NCI-H2081 (cell line): ENCODE data around the gene PITX1.

Experiments
- DNase-seq, 2 experiments: peaks; one replicate each; lab custom pipeline; 2025; lab: John Stamatoyannopoulos, UW

Gene PITX1

DNA sequence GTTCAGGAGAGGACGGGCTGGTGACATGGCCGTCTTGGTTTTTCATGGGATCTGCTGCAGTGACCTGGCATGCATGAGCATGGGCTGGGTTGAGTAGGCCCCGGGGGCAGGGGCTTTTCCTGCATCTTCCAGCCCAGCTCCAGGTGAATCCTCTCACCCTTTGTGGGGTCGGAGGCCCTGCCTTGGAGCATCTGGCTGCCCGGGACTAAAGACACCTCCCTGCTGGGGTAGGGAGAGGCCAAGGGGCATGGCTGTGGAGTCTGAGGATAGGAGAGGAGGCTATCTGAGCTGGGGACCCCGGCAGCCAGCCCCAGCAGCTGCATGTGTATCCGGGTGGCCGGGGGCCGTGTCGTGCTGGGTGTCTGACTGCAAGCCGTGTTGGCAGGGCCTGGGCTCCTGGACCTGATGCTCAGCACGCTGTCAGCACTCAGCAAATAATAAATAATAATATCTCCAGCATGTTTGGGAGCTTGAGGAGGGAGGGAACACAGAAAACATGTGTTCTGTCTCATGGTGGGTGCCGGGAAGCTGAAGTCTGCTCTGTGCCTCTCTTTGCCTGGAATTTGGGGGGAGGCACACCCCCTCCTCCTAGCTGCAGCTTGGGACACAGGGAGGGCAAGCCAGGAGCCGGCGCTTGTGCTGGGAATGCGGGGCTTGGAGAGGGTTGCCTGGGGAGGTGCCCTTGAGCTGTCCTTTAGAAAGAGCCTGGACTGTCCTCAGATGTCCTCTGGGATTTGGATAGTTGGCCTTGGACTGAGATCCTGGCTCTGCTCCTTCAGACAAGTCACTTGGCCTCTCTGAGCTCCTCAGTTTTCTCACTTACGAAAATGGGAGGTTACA is 28.4 kb upstream of the PITX1 start:
- no peak for DNase-seq

DNA sequence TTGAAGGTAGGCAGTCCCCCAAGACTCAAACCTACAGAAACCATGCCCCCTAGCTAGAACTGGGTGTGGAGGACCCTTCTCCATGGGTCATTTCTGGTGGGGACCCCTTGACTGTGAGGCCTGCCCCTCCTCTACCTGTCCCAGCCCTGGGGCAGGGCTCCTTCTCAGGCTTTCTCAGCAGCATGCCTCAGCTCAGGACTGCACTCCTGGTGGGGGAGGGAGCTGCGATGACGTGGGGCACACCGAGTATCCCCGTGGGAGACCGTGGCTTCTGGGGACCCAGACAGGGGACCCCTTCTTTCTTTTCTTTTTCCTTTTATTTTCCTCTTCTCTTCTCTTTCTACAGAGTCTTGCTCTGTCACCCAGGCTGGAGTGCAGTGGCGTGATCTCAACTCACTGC is 27.0 kb upstream of the PITX1 start:
- no peak for DNase-seq

DNA sequence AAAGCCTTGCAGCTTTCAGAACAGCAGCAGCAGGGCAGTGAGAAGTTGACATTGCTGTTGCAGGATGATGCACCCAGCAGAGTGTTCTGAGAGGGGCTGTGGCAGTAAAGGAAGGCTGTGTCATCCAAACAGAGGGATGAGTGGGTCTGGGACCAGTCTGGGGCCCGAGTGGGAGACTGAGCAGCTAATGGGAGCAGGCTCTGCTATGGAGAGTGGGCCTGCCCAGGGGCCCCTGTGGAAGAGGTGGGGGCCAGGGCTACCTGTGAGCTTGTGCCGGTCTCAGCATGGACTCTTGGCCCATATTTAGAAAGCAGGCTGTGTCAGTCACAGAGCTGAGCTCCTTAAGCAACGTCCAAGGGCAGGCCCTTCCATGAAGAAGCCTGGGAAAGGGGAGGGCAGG is 26.0 kb upstream of the PITX1 start:
- DNase-seq = no peak

DNA sequence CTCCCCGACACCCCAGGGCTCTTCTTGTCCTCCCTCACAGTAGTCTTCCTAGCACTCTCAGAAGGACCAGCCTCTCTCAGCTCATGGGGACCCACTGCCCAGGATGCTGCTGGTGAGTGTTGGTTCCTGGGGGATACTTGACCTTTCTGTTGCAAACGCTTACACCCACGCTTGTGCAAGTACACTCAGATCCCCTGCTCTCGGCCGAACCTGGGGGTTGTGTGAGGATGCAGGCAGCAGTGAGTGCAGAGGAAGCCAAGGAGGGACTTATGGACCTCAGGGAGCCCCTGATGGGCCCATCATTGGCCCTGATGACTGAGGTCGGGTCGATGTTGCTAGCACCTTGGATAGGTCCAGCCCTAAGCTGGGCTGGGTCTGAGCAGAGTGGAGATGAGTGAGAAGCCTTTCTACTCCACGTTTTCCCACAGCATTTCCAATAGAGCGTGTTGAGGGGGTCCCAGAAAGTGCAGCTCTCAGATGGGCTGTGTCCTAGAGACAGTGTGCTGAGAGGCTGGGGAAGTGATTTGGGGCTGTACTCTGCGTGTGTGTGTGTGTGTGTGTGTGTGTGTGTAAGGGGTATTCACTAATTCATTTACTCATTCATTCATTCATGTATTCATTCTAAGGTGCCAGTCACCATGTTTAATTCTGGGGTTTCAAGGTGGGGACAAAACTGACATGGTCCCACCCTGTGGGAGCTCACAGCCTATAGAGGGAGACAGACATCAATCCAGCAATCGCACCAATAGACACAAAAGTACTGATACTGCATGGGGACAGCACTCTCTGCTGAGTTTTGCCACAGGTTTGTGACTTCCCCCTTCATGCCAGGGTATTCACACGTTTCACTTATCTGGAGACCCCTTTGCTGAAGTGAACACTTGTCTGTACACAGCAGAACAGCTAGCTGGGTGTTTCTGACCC is 25.2 kb upstream of the PITX1 start:
- DNase-seq = no peak

DNA sequence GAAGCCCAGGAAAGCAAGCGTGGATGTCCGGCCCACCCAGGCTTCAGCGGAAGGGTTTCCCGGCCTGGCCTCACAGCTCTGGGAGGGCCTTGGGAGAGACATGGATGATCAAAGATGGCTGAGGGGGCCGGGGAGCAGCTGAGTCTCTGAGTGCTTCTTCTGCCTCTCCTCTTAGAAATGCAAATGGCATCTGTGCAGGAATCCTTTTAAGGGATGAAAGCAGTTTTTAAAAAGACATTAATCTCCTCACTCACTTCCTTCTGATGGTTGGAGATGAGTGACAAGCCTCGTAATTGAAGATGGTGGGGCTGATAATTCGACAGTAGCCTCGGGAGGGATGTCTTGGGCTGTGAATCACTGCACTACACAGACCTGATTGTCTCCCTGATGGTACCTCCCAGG is 24.3 kb upstream of the PITX1 start:
- no peak for DNase-seq

DNA sequence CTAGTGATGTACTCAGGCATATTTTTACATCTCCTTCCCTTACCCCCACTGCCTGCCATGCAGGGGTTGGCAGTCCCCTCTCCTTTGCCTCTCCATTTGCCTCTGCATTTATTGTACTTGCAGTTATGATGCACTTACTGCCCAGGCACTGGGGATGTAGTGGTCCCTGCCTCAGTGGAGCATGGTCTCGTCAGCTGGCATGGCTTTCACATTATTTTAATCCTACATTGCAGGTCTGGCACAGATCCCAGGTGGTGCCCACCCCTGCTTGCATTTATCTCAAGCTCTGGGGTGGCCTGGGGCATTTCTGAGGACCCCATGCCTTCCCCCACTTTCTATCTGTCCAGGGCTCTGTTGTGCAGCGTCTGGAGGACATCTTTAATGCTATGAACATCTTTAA is 23.2 kb upstream of the PITX1 start:
- DNase-seq = no peak

DNA sequence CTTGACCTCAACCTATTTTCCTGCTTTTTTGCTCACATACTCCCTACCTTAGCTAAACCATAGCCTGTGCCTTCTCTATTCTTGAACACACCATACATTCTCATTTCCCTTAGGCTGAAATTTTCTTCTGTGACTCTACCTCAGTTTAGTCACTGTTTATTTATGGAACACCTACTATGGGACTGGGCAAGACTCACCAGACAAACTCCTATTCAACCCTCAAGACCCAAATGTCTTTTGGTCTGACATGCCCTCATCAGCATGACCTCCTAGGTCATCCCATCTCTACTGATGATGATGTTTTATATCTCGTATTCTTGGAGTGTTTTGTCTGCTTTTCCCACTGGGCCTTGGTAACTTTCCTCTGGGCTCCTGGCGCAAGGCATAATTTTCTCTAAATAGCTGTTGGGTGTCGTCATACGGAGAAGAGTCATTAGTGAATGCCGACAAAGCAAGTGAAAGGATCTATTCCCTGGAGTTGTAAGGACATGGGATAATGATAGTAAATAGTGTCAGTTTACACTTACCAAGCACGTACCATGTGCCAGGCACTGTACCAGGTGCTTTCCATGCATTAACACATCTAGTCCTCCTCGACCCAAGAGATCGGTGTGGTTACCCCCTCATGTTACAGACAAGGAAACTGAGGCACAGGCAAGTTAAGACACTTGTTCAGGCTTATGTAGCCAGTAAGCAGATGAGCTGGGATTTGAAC is 22.4 kb upstream of the PITX1 start:
- DNase-seq = no peak

DNA sequence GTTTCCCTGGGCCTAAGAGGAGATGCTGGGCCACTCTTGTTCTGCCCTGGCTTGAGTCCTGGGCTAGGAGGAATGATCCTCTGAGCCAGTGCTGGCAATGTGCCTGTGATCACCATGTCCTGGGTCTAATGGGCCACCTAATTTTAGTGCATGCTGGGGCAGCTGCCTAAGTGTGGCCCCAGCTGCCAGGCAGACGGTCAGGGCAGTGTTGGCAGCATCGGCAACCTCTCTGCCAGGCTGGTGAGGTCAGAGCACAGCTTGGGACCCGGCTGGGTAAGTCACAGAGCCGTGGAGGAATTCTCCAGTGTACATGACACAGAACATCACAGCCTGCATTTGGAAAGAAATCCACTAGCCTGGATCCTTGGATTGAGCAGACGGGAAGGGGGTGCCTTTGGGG is 21.4 kb upstream of the PITX1 start:
- DNase-seq = no peak

DNA sequence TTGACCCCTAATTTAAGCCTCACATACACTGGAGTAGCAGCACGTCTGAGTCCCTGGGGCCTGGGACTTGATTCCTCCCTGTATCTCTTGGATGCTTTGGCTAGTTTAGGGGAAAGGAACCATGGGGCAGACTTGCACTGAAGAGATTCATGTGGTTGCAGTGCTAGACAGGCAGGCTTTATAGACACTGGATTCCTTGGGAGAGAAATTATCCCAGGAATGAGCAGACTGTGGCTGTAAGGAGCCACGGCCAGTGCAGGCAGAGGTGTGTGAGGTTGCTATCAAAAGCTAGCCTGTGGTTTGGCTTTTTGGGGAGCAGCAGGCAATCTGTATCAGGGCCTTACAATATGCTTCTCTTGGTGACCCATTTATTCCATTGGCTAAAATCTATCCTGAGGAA is 20.5 kb upstream of the PITX1 start:
- no peak for DNase-seq

DNA sequence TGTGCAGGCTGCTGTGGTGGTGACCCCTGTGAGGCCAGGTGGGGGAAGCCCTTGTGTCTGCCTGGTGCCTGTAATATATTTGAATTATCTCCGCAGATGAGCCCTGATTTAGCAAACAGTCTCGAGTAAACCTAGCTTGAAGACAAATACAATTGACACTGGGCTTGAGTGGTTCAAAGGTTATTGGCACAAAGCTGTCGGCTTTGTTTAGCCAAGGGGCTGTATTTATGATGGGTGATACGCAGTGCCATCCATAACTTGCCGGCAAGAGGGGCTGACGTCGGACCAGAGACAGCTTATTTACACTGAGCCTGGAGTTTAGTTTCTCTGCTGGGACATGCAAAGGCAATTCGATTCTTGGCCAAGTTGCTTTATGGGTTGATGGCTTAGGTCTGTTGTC is 20.0 kb upstream of the PITX1 start:
- no peak for DNase-seq

DNA sequence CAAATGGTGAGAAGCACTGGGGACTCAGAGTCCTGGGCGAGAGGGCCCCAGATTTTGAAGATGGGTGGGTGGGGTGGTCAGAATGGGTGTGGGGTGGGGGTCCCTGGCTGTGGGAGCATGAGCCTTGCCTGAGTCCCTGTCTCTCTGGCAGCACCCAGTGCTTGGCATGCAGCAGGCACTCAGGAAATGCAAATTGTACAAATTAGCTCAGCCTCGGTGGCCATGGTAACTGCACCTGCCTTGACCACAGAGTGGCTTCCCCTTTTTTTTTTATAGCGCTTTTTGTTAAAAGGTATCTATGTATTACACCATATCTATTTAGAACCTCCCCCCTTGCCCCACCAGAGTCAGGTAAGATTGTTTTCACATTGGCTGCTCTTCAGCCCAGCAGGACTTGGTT is 19.2 kb upstream of the PITX1 start:
- peak in 1 of 2 experiments; percentile 50 for DNase-seq

DNA sequence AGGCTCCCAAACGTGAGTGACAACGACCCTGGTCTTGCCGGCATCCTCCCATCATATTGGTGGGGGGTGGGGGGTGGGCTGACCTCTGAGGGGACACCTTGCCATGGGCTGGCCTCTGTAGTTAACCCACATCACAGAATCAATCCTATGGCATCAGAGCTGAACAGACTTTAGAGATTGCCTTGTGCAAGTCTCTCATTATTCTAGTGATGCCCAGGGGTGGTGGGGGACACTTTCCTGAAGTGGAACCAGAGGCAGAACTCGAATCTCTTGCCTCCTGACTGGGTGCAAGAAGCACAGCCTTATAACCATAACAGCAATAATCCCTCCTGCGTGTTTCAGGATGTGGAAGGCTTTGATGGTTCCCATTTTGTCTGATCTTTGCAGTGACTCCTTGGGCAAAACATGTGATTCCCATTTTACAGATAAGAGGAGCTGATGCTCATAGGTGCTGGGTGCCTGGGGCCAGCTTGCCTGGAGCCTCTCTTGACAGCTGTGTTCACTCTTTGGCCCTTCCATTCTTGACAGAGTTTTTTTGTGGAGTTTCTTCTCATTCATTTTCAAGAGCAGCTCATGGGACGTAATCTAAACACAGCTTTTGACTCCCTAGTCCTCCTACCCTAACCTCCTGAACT is 18.6 kb upstream of the PITX1 start:
- no peak for DNase-seq

DNA sequence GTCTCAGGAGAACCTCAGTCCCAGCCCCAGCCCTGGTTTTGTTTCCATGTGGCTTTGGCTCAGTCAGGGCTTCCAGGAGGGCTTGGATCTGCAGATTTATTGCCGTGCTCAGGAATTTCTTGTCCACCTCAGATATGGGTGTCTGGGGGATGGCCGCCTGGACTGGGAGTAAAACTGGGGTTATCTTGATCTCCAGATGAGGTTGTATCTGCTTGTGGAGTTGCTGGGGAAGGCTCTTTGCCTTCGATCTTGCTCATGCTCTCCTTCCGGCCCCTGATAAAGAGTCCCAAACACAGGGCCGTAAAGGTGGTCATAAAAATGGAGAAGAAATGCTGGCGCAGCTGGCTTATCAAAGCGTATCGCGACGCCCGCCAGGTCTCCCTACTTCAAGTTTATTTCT is 17.8 kb upstream of the PITX1 start:
- no peak for DNase-seq

DNA sequence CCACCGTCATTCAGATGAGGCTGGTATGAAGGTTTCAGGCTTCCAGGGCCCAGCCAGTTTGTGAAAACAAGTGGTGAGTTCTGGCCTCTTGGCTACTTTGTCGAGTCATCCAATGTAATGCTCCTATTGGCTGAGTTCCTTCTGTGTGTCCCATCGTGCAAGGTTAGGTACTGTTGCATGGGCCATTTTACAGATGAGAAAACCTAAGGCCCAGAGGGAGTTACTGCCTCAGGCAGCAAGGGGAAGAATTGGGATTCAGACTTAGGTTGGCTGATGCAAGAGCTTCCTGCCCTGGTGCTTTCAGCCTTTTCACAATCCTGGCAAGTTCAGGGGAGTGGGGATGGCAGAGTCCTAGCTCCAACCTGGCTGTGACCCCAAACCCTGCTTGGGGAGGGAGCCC is 17.4 kb upstream of the PITX1 start:
- no peak for DNase-seq

DNA sequence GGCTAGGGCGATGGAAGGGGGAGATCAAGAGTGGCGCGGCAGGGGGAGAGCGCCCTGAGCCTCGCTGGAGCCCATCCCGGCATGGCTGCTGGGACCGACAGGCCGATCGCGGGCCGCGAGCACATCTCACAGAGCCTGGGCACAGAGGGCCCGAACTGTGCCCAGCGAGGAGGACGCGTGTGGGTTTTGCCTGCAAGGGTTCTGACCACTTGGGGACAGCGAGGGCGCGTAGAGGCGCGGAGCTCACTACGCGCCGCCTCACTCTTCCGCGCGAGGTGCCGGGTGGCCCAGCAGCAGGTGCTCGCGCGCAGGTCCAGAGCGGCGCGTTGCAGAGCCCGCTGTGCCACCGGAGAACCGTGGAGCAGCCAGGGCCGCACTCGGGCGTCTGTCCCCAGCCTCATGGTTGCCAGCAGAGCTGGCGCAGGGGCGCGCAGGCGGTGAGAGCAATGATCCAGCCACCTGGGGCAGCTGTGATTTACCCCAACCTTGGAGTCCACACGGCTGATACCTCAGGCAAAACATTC is 16.3 kb upstream of the PITX1 start:
- no peak for DNase-seq

DNA sequence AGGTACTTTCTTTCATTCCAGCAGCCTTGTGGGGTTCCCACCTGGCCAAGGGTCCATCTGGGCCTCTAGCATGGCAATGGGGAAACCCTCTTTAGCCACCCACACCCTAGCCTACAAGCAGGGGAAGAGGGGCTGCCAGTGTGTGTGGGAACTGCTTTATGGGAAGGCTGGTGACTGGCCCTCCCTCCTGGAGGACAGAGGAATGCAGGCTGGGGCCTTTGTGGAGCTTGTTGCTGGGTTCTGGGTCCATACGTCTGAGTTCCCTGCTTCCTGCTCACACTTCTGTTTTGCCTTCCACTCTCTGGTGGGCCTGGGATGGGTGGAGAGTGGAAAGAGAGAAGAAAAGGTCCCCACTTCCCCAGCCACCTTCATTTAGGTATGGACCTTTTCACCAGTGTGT is 14.9 kb upstream of the PITX1 start:
- DNase-seq = no peak

DNA sequence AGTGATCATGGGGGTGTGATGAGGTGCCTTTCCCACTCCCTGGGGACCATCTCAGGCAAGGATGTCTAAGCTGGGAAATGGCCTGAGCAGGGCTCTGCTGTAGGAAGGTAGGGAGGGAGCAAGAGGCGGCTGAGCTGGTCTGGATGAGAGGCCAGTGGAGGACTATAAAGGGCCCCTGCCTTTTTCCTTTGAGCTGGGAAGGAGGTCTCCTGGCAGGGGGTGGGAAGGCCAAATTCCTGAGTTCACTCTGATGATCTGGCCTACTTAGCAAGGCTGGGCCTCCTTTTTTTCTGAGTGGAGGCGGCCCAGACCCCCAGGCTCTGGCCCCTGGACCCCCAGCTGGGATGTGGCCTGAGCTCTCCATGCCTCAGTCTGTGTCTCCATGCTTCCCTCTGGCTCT is 14.3 kb upstream of the PITX1 start:
- DNase-seq = no peak

DNA sequence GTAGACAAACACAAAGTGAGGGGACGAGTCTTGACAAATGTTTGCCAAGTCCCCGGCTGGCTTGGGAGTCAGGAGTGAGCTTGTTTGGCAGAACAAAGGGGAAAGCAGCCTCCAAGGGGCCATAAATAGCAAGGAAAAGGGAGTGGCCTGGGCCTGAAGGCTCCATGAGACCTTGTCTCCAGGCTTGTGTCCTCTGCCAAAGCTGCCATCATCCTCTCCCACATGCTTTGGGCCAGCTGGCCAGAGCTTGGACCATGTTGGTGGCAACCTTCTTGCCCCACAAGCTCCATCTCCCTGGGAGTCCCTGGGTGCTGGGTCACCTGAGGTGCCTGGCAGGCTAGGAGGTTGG is 13.3 kb upstream of the PITX1 start:
- DNase-seq = no peak

DNA sequence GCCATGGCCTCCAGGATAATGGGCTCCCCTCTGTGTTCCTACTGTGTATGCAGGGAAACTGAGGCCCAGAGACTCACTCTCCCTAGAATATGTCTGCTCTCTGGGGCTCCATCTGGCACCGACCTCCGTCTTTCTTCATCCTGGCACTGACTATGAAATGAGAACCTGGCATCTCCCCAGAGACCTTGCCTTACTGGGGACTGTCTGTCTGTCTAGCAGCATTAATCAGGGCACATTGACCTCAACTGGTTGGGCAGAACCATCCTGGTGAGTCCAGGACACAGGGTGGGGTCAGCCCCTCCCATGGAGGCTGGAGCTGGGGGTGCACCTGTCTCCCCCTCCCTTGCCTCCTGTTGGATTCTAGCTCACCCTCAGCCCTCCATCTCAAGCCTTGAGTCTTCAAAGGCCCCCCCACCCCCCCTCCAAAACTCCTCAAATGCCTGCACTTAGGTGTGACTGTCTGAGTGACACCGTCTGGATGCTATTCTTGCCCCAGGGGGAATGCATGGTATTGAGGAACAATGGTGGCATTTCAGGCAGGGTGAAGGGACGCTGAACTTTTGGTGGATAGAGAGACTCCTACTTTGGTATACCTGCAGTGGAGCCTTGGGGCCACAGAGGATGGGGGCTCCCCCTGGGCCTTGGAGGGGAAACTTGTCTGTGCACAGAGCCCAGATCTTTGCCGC is 12.8 kb upstream of the PITX1 start:
- DNase-seq = no peak

DNA sequence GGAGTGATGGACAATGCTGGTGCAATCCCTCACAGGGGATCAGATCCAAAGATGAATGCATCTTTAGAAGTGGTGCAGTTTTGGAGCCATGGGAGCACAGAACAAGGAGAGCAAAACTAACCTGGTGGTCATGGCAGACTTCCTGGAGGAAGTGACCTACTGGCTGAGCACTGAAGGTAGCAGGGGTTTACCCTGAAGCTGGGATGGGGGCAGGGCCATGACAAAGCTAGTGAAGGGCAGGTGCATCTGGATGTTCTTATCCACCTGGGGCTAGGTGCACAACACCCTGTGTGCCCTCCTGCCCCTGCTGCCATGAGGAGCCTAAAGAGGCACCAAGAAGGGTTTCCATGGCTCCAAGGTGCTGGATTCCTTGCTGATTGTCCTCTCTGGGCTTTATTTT is 11.5 kb upstream of the PITX1 start:
- DNase-seq = no peak

DNA sequence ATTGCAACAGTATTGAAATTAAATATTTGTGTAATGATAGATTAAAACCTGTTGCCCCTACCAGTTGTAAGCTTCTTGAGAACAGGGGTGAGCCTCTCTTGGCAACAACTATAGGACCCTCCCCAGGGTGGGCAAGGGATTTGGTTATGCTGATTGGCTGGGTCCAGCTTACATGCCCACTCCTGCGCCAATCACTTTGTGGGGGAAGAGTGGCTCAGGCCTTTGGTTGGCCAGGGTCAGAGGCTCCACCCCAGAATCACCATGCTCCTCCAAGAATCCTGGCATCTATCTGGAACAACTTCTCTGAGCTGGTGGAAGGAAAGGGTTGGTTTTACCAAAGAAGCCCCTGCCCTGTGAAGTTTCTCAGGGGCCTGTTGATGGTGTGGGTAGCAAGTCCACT is 8.6 kb upstream of the PITX1 start:
- DNase-seq = no peak
